Activated CD4-positive, alpha-beta memory T cell treated with anti-CD3 and anti-CD28 coated beads, Interleukin-2, amount 10 ng/mL, durations not matched to agents 7 days and 5 days (primary cell): ENCODE results near the gene CBLC. TPM values are rescaled to one million over a fixed set of nuclear protein-coding genes. Genes with fewer than 3 reads are reported as not detected.
"Not testable (repeated sequence)": the region's sequence is repeated elsewhere in the genome, so short reads cannot be mapped to it uniquely, and the experiment has no call there.

Experiments
- CTCF ChIA-PET: fragments of 350-600 bp; sonication (Branson Sonifier 250); formaldehyde crosslinking; loops from one replicate; lab custom pipeline; 2021; ENCODE audit warnings: antibody characterized with exemption, inconsistent platforms; lab: Charles Lee
- POLR2A ChIA-PET: fragments of 350-600 bp; sonication (Branson Sonifier 250); formaldehyde crosslinking; loops from one replicate; lab custom pipeline; 2021; ENCODE audit warnings: antibody characterized with exemption; lab: Charles Lee
- DNase-seq: peaks from one replicate; pipeline ENCODE4 v3.0.0-alpha.2; 2020
- H3K27ac Mint-ChIP-seq: one replicate; pipeline ENCODE4 v1.8.0; 2021; ENCODE audit warnings: mild to moderate bottlenecking, mixed read lengths
- H3K27me3 Mint-ChIP-seq: one replicate; pipeline ENCODE4 v1.8.0; 2021; ENCODE audit warnings: mixed read lengths
- H3K36me3 Mint-ChIP-seq: one replicate; pipeline ENCODE4 v1.8.0; 2021; ENCODE audit warnings: low read depth, mixed read lengths
- H3K4me1 Mint-ChIP-seq: one replicate; pipeline ENCODE4 v1.8.0; 2021; ENCODE audit warnings: mixed read lengths
- H3K4me3 Mint-ChIP-seq: one replicate; pipeline ENCODE4 v1.8.0; 2021; ENCODE audit warnings: mild to moderate bottlenecking, mixed read lengths
- H3K9me3 Mint-ChIP-seq: one replicate; pipeline ENCODE4 v1.8.0; 2021; ENCODE audit warnings: mixed read lengths
- total RNA-seq, 2 experiments: library from RNA; stranded (reverse); gene quantifications; one replicate each; pipeline ENCODE4 v1.2.3, GENCODE V29; 2021

CBLC gene
- total RNA-seq, 2 experiments from 2014 or later: not detected

GRCh38 chr19:44820648-44821609 lies 43.2 kb downstream of the CBLC start:
- DNase-seq: no peak
- no peaks in the 10 kb centered on the region for H3K9me3 Mint-ChIP-seq
- no peak overlapping the region for H3K27ac Mint-ChIP-seq
- no peak overlapping the region for H3K4me3 Mint-ChIP-seq
- CTCF ChIA-PET: interaction anchor here (1.1 to 1.5 kb wide), 2 partner anchors 20 to 131 kb away, joined by 3 to 4 read pairs; no protein-coding TSS in a partner anchor
- H3K4me1 Mint-ChIP-seq: no peaks in the 10 kb centered on the region
- H3K36me3 Mint-ChIP-seq: no peaks in the 10 kb centered on the region
- H3K27me3 Mint-ChIP-seq: no peaks in the 10 kb centered on the region
- POLR2A ChIA-PET: no interaction called here

GRCh38 chr19:44822177-44822576 lies 44.5 kb downstream of the CBLC start:
- H3K9me3 Mint-ChIP-seq: no peaks in the 10 kb centered on the region
- POLR2A ChIA-PET: no interaction called here
- H3K4me3 Mint-ChIP-seq: no peak overlapping the region
- peaks cover 4% of the 10 kb centered on the region for H3K27me3 Mint-ChIP-seq
- H3K27ac Mint-ChIP-seq: no peak overlapping the region
- no peaks in the 10 kb centered on the region for H3K36me3 Mint-ChIP-seq
- CTCF ChIA-PET: interaction anchor here (1.5 kb wide), 1 partner anchor 133 kb away, joined by 3 read pairs; no protein-coding TSS in a partner anchor
- no peak for DNase-seq
- no peaks in the 10 kb centered on the region for H3K4me1 Mint-ChIP-seq

- ChIA-PET POLR2A (no interaction called here), CTCF (interaction anchor here (1.5 kb wide), 1 partner anchor 133 kb away, joined by 3 read pairs; no protein-coding TSS in a partner anchor)
- no peak overlapping the region for H3K27ac Mint-ChIP-seq
- H3K9me3 Mint-ChIP-seq: no peaks in the 10 kb centered on the region
- H3K4me3 Mint-ChIP-seq: no peak overlapping the region
- H3K4me1 Mint-ChIP-seq: no peaks in the 10 kb centered on the region
- no peaks in the 10 kb centered on the region for H3K36me3 Mint-ChIP-seq
- no peak for DNase-seq
- peaks cover 6% of the 10 kb centered on the region for H3K27me3 Mint-ChIP-seq
Observed at GRCh38 chr19:44822670-44823372, 45.1 kb downstream of the CBLC start.

GRCh38 chr19:44823373-44823698 lies 45.6 kb downstream of the CBLC start:
- Mint-ChIP-seq H3K27me3 (peaks cover 6% of the 10 kb centered on the region), H3K27ac (no peak overlapping the region), H3K4me3 (no peak overlapping the region), H3K4me1 (no peaks in the 10 kb centered on the region), H3K9me3 (no peaks in the 10 kb centered on the region), H3K36me3 (no peaks in the 10 kb centered on the region)
- DNase-seq: no peak
- ChIA-PET POLR2A (no interaction called here), CTCF (no interaction called here)

- Mint-ChIP-seq H3K36me3 (no peaks in the 10 kb centered on the region), H3K9me3 (no peaks in the 10 kb centered on the region), H3K4me1 (no peaks in the 10 kb centered on the region), H3K27me3 (peaks cover 6% of the 10 kb centered on the region), H3K27ac (no peak overlapping the region), H3K4me3 (no peak overlapping the region)
- no peak for DNase-seq
- POLR2A ChIA-PET: no interaction called here
- CTCF ChIA-PET: no interaction called here
Observed at GRCh38 chr19:44824761-44825160, 47.1 kb downstream of the CBLC start.

GRCh38 chr19:44832875-44833274 lies 55.2 kb downstream of the CBLC start:
- H3K27me3 Mint-ChIP-seq, H3K27ac Mint-ChIP-seq, H3K9me3 Mint-ChIP-seq, CTCF ChIA-PET, H3K36me3 Mint-ChIP-seq, DNase-seq, H3K4me3 Mint-ChIP-seq, H3K4me1 Mint-ChIP-seq, POLR2A ChIA-PET: not testable (repeated sequence)

GRCh38 chr19:44834399-44834798 lies 56.7 kb downstream of the CBLC start:
- H3K36me3 Mint-ChIP-seq, H3K27me3 Mint-ChIP-seq, DNase-seq, POLR2A ChIA-PET, CTCF ChIA-PET, H3K9me3 Mint-ChIP-seq, H3K27ac Mint-ChIP-seq, H3K4me3 Mint-ChIP-seq, H3K4me1 Mint-ChIP-seq: not testable (repeated sequence)

- no peak overlapping the region for H3K4me3 Mint-ChIP-seq
- no peaks in the 10 kb centered on the region for H3K36me3 Mint-ChIP-seq
- POLR2A ChIA-PET: no interaction called here
- H3K27me3 Mint-ChIP-seq: no peaks in the 10 kb centered on the region
- peaks cover 2% of the 10 kb centered on the region for H3K4me1 Mint-ChIP-seq
- CTCF ChIA-PET: no interaction called here
- H3K27ac Mint-ChIP-seq: no peak overlapping the region
- no peak for DNase-seq
- H3K9me3 Mint-ChIP-seq: no peaks in the 10 kb centered on the region
Observed at GRCh38 chr19:44839276-44839675, 61.6 kb downstream of the CBLC start.

GRCh38 chr19:44840811-44841210 lies 63.1 kb downstream of the CBLC start:
- POLR2A ChIA-PET: interaction anchor here (0.6 kb wide), 1 partner anchor 158 kb away, joined by 3 read pairs; no protein-coding TSS in a partner anchor

GRCh38 chr19:44841231-44841630 lies 63.5 kb downstream of the CBLC start:
- no peak for DNase-seq
- Mint-ChIP-seq H3K27ac (no peak overlapping the region), H3K4me3 (no peak overlapping the region), H3K27me3 (peaks cover 6% of the 10 kb centered on the region), H3K36me3 (no peaks in the 10 kb centered on the region), H3K9me3 (no peaks in the 10 kb centered on the region), H3K4me1 (peaks cover 16% of the 10 kb centered on the region)
- ChIA-PET CTCF (interaction anchor here (1.0 to 1.5 kb wide), 3 partner anchors 18 to 71 kb away, joined by 3 to 4 read pairs (median 3); no protein-coding TSS in a partner anchor), POLR2A (interaction anchor here (0.6 kb wide), 1 partner anchor 159 kb away, joined by 3 read pairs; no protein-coding TSS in a partner anchor)

More at GRCh38 chr19:44840811-44841210, 63.1 kb downstream of the CBLC start:
- DNase-seq: no peak
- CTCF ChIA-PET: interaction anchor here (0.7 to 1.5 kb wide), 3 partner anchors 21 to 120 kb away, joined by 3 to 4 read pairs (median 3); no protein-coding TSS in a partner anchor
- Mint-ChIP-seq H3K4me3 (no peak overlapping the region), H3K27ac (no peak overlapping the region), H3K4me1 (peaks cover 13% of the 10 kb centered on the region), H3K36me3 (no peaks in the 10 kb centered on the region), H3K9me3 (no peaks in the 10 kb centered on the region), H3K27me3 (peaks cover 6% of the 10 kb centered on the region)

GRCh38 chr19:44845286-44845611 lies 67.6 kb downstream of the CBLC start:
- CTCF ChIA-PET: interaction anchor here (0.9 to 1.4 kb wide), 4 partner anchors 61 to 198 kb away, joined by 3 to 4 read pairs (median 4); no protein-coding TSS in a partner anchor
- H3K27ac Mint-ChIP-seq: peak overlapping the region; percentile 40
- POLR2A ChIA-PET: no interaction called here
- no peaks in the 10 kb centered on the region for H3K36me3 Mint-ChIP-seq
- peaks cover 26% of the 10 kb centered on the region for H3K4me1 Mint-ChIP-seq
- peaks cover 34% of the 10 kb centered on the region for H3K27me3 Mint-ChIP-seq
- DNase-seq: no peak
- peak overlapping the region; percentile 80 for H3K4me3 Mint-ChIP-seq
- H3K9me3 Mint-ChIP-seq: no peaks in the 10 kb centered on the region

- peak; percentile 90 for DNase-seq
- Mint-ChIP-seq H3K36me3 (no peaks in the 10 kb centered on the region), H3K4me3 (peak within 1 kb of the TSS; percentile 80), H3K9me3 (no peaks in the 10 kb centered on the region), H3K4me1 (peaks cover 26% of the 10 kb centered on the region), H3K27ac (peak within 1 kb of the TSS; percentile 40), H3K27me3 (peaks cover 34% of the 10 kb centered on the region)
- ChIA-PET POLR2A (no interaction called here), CTCF (interaction anchor here (0.6 to 1.4 kb wide), 13 partner anchors 13 to 198 kb away, joined by 3 to 17 read pairs (median 3); partner anchors contain the start of gene CLPTM1)
Observed at GRCh38 chr19:44845612-44846454, 68.1 kb downstream of the CBLC start, which contains the start of gene NECTIN2. Gene NECTIN2, plus strand, starts transcription at chr19:44846297. Its CDS starts 229 bp downstream, at chr19:44846526.
